ENCODE measurements around the gene CD68. TPM values are rescaled to one million over a fixed set of nuclear protein-coding genes. Genes with fewer than 3 reads are reported as not detected.

Gene CD68
- total RNA-seq, 2 experiments from 2014 or later, result 10.0 to 26.7 TPM

Other genes with a start within 250 kb of the CD68 start
- gene ACAP1, start 243.1 kb upstream of the CD68 start, total RNA-seq, result 100 to 1,000 TPM; 594 to 712 TPM
- 1 to 10 TPM; 6.0 to 6.1 TPM for gene KCTD11, start 227.5 kb upstream of the CD68 start, total RNA-seq
- gene TMEM95, start 224.5 kb upstream of the CD68 start, total RNA-seq, result not detected
- gene TNK1, start 198.5 kb upstream of the CD68 start, total RNA-seq, result under 1 TPM; 0.54 to 0.61 TPM
- gene PLSCR3, start 185.1 kb upstream of the CD68 start, total RNA-seq, result 10 to 100 TPM; 65.5 to 74.2 TPM
- 10 to 100 TPM; 47.5 to 56.1 TPM for gene TMEM256, start 175.5 kb upstream of the CD68 start, total RNA-seq
- gene NLGN2, start 171.8 kb upstream of the CD68 start, total RNA-seq, result 1 to 10 TPM; 2.0 to 3.5 TPM
- not detected for gene SPEM1, start 159.3 kb upstream of the CD68 start, total RNA-seq
- not detected for gene SPEM2, start 154.0 kb upstream of the CD68 start, total RNA-seq
- gene SPEM3, start 150.8 kb upstream of the CD68 start, total RNA-seq, result not detected
- gene TMEM102, start 144.2 kb upstream of the CD68 start, total RNA-seq, result 10 to 100 TPM; 13.9 to 16.7 TPM
- 1 to 10 TPM; 3.6 to 4.1 TPM for gene FGF11, start 140.1 kb upstream of the CD68 start, total RNA-seq
- 10 to 100 TPM; 10.4 to 13.1 TPM for gene CHRNB1, start 134.6 kb upstream of the CD68 start, total RNA-seq
- 10 to 100 TPM; 24.5 to 27.7 TPM for gene ZBTB4, start 100.0 kb upstream of the CD68 start, total RNA-seq
- not detected for gene SLC35G6, start 98.2 kb upstream of the CD68 start, total RNA-seq
- 100 to 1,000 TPM; 198 to 228 TPM for gene POLR2A, start 95.3 kb upstream of the CD68 start, total RNA-seq
- gene TNFSF12, start 30.6 kb upstream of the CD68 start, total RNA-seq, result 10 to 100 TPM; 52.8 to 59.4 TPM
- 1 to 10 TPM; 2.2 to 2.5 TPM for gene TNFSF13, start 20.9 kb upstream of the CD68 start, total RNA-seq
- 10 to 100 TPM; 55.7 to 70.9 TPM for gene SENP3, start 17.7 kb upstream of the CD68 start, total RNA-seq
- gene MPDU1, start 4.2 kb downstream of the CD68 start, total RNA-seq, result 10 to 100 TPM; 57.6 to 76.9 TPM
- gene SOX15, start 10.5 kb downstream of the CD68 start, total RNA-seq, result under 1 TPM; 0.21 to 0.35 TPM
- gene FXR2, start 35.3 kb downstream of the CD68 start, total RNA-seq, result 10 to 100 TPM; 30.7 to 40.5 TPM
- 10 to 100 TPM; 21.5 to 28.0 TPM for gene SAT2, start 48.2 kb downstream of the CD68 start, total RNA-seq
- gene SHBG, start 50.5 kb downstream of the CD68 start, total RNA-seq, result not detected
- gene ATP1B2, start 71.3 kb downstream of the CD68 start, total RNA-seq, result under 1 TPM in 1 of 2 experiments, not detected in 1; 0.47 TPM
- 100 to 1,000 TPM; 137 to 171 TPM for gene TP53, start 107.9 kb downstream of the CD68 start, total RNA-seq
- 10 to 100 TPM; 28.0 to 29.0 TPM for gene WRAP53, start 108.8 kb downstream of the CD68 start, total RNA-seq
- gene EFNB3, start 125.6 kb downstream of the CD68 start, total RNA-seq, result not detected
- not detected for gene DNAH2, start 138.1 kb downstream of the CD68 start, total RNA-seq

Data from activated CD8-positive, alpha-beta memory T cell treated with anti-CD3 and anti-CD28 coated beads, Interleukin-2, amount 10 ng/mL, durations not matched to agents 7 days and 5 days (primary cell).